K562 (cell line): ENCODE measurements around the gene CABP4. TPM values are rescaled to one million over a fixed set of nuclear protein-coding genes. Genes with fewer than 3 reads are reported as not detected.

ENCODE experiments used
- CXXC5 ChIP-seq: fragments of 250-450 bp; sonication (Bioruptor Pico); IDR thresholded peaks from 2 replicates; pipeline ENCODE4 v1.8.0; 2022; ENCODE audit warnings: inconsistent platforms, mild to moderate bottlenecking, moderate library complexity
- ELF4 ChIP-seq: fragments of 450-650 bp; formaldehyde crosslinking; IDR thresholded peaks from 2 replicates; pipeline ENCODE4 v1.4.0; 2022; ENCODE audit warnings: missing genetic modification characterization
- ERF ChIP-seq: fragments of 450-650 bp; formaldehyde crosslinking; IDR thresholded peaks from 2 replicates; pipeline ENCODE4 v1.4.0; 2020; ENCODE audit warnings: mild to moderate bottlenecking, mixed read lengths
- NELFE ChIP-seq: IDR thresholded peaks from 2 replicates; pipeline ENCODE4 v1.6.1; 2011; ENCODE audit warnings: mild to moderate bottlenecking; ENCODE audit not compliant: insufficient read depth, insufficient read length
- SAP30 ChIP-seq: fragments of 200-600 bp; sonication (generic); IDR thresholded peaks from 2 replicates; pipeline ENCODE4 v1.6.1; 2012; ENCODE audit warnings: borderline replicate concordance, low read depth, mild to moderate bottlenecking, moderate library complexity, low read length, control low read depth, inconsistent platforms; ENCODE audit not compliant: insufficient read depth, poor library complexity, severe bottlenecking
- ZBTB7A ChIP-seq: IDR thresholded peaks from 2 replicates; pipeline ENCODE4 v1.6.1; 2011; ENCODE audit warnings: low read depth, mild to moderate bottlenecking, low read length, moderate library complexity, borderline replicate concordance; ENCODE audit not compliant: control insufficient read depth
- ZNF121 ChIP-seq: sonication (generic); formaldehyde crosslinking; conservative IDR thresholded peaks from 2 replicates; pipeline ENCODE4 v1.8.0; 2022; ENCODE audit warnings: missing genetic modification reagents
- ZNF699 ChIP-seq: fragments of 250-450 bp; sonication (Bioruptor Pico); IDR thresholded peaks from 2 replicates; pipeline ENCODE4 v1.8.0; 2021; ENCODE audit warnings: mild to moderate bottlenecking, moderate library complexity; ENCODE audit not compliant: insufficient replicate concordance
- ZZZ3 ChIP-seq: fragments of 450-650 bp; IDR thresholded peaks from 2 replicates; pipeline ENCODE4 v1.6.1; 2016; ENCODE audit warnings: antibody characterized with exemption, mild to moderate bottlenecking, moderate library complexity
- polyA plus RNA-seq, 8 experiments: library from polyadenylated mRNA; depleted of rRNA in 4 of 8; stranded (reverse) in 5 of 8; unstranded in 3 of 8; fragments of >200 nt; fragmentation: Nextera tagmentation in 2 of 8; fragmentation: Illumina TruSeq in 1 of 8; extraction: Ambion mirVana in 2 of 8; extraction: Trizol in 1 of 8; gene quantifications; 2 replicates each; pipeline versions ENCODE4 v1.2.1 to v1.2.3, GENCODE V29; 2011 to 2014; ENCODE audit warnings: inconsistent platforms in 1 of 8, missing spikeins in 1 of 8
- total RNA-seq, 7 experiments: library from RNA; depleted of rRNA in 6 of 7; stranded (reverse); fragments of >200 nt in 6 of 7; fragmentation: Illumina TruSeq in 2 of 7; extraction: Trizol in 2 of 7; gene quantifications; 2 replicates each; pipeline versions ENCODE4 v1.2.1 to v1.2.3, GENCODE V29; 2011 to 2021; ENCODE audit warnings: low replicate concordance in 1 of 7
- TF ChIP-seq, protein P1 (sequence below): IDR thresholded peaks from 2 replicates; pipeline ENCODE4 v1.6.1; 2014; ENCODE audit warnings: antibody characterized with exemption
- TF ChIP-seq, protein P2 (sequence below): fragments of 450-650 bp; formaldehyde crosslinking; IDR thresholded peaks from 2 replicates; pipeline ENCODE4 v1.4.0; 2022; ENCODE audit warnings: missing genetic modification characterization
- TF ChIP-seq, protein P3 (sequence below): fragments of 450-650 bp; IDR thresholded peaks from one replicate; pipeline ENCODE4 v1.6.1; 2018; ENCODE audit warnings: mild to moderate bottlenecking, moderate library complexity; ENCODE audit not compliant: partially characterized antibody
- TF ChIP-seq, protein P4 (sequence below): fragments of 150-350 bp; IDR thresholded peaks from 2 replicates; pipeline ENCODE4 v1.6.1; 2014; ENCODE audit warnings: low read depth, mild to moderate bottlenecking, low read length, borderline replicate concordance
- TF ChIP-seq, protein P5 (sequence below): fragments of 250-450 bp; sonication (Bioruptor Pico); IDR thresholded peaks from 2 replicates; pipeline ENCODE4 v1.8.0; 2022; ENCODE audit warnings: moderate library complexity, mild to moderate bottlenecking, inconsistent platforms

CABP4 gene
- total and polyA plus RNA-seq, 9 of the 15 experiments (the other 6 are each of a cell fraction or from before 2014, with no cell fraction given), result 0.11 TPM; not detected in 8

DNA sequence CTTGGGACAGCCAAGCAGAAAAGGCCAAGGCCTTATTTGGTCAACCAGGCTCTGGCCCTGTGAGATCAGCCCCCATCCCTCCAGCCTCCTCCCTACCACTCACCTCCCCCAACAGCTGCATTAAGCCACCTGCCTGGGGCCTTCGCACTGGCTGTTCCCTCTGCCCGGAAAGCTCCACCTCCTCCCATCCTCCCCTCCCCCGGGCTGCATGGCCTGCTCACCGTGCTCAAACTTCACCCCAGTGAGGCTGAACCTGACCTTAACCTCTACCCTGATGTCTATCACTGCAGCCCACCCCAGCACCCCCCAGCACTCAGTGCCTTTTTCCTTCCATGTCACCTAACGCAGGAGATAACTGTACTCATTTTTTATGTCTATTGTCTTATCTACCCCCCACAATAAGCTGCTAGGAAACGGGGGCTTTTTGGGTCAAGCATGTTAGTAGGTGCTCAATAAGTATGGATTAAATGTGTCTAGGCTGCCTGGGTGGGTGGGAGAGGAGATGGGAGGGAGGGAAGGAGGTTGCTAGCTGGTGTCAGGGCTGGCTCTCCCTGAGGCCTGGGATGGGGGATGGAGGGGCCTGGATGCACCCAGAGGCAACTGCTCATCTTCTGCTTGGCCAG lies 18.6 kb upstream of the CABP4 start (continued):
- TF ChIP-seq ZBTB7A (peak; percentile 73; the same call in 1 of the 2 replicates), ERF (CRISPR knock-in tag) (no peak), CXXC5 (no peak; the same call in 1 of the 2 replicates), ZNF121 (no peak), SAP30 (no peak), NELFE (no peak), ELF4 (CRISPR knock-in tag) (no peak), ZNF699 (CRISPR knock-in tag) (no peak), ZZZ3 (no peak)
- TF ChIP-seq, protein P1, sequence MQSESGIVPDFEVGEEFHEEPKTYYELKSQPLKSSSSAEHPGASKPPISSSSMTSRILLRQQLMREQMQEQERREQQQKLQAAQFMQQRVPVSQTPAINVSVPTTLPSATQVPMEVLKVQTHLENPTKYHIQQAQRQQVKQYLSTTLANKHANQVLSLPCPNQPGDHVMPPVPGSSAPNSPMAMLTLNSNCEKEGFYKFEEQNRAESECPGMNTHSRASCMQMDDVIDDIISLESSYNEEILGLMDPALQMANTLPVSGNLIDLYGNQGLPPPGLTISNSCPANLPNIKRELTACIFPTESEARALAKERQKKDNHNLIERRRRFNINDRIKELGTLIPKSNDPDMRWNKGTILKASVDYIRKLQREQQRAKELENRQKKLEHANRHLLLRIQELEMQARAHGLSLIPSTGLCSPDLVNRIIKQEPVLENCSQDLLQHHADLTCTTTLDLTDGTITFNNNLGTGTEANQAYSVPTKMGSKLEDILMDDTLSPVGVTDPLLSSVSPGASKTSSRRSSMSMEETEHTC, result no peak
- TF ChIP-seq, protein P2, sequence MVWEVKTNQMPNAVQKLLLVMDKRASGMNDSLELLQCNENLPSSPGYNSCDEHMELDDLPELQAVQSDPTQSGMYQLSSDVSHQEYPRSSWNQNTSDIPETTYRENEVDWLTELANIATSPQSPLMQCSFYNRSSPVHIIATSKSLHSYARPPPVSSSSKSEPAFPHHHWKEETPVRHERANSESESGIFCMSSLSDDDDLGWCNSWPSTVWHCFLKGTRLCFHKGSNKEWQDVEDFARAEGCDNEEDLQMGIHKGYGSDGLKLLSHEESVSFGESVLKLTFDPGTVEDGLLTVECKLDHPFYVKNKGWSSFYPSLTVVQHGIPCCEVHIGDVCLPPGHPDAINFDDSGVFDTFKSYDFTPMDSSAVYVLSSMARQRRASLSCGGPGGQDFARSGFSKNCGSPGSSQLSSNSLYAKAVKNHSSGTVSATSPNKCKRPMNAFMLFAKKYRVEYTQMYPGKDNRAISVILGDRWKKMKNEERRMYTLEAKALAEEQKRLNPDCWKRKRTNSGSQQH, result peak; percentile 63; the same call in 1 of the 2 replicates
- TF ChIP-seq, protein P3, sequence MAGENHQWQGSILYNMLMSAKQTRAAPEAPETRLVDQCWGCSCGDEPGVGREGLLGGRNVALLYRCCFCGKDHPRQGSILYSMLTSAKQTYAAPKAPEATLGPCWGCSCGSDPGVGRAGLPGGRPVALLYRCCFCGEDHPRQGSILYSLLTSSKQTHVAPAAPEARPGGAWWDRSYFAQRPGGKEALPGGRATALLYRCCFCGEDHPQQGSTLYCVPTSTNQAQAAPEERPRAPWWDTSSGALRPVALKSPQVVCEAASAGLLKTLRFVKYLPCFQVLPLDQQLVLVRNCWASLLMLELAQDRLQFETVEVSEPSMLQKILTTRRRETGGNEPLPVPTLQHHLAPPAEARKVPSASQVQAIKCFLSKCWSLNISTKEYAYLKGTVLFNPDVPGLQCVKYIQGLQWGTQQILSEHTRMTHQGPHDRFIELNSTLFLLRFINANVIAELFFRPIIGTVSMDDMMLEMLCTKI, result no peak
- TF ChIP-seq, protein P4, sequence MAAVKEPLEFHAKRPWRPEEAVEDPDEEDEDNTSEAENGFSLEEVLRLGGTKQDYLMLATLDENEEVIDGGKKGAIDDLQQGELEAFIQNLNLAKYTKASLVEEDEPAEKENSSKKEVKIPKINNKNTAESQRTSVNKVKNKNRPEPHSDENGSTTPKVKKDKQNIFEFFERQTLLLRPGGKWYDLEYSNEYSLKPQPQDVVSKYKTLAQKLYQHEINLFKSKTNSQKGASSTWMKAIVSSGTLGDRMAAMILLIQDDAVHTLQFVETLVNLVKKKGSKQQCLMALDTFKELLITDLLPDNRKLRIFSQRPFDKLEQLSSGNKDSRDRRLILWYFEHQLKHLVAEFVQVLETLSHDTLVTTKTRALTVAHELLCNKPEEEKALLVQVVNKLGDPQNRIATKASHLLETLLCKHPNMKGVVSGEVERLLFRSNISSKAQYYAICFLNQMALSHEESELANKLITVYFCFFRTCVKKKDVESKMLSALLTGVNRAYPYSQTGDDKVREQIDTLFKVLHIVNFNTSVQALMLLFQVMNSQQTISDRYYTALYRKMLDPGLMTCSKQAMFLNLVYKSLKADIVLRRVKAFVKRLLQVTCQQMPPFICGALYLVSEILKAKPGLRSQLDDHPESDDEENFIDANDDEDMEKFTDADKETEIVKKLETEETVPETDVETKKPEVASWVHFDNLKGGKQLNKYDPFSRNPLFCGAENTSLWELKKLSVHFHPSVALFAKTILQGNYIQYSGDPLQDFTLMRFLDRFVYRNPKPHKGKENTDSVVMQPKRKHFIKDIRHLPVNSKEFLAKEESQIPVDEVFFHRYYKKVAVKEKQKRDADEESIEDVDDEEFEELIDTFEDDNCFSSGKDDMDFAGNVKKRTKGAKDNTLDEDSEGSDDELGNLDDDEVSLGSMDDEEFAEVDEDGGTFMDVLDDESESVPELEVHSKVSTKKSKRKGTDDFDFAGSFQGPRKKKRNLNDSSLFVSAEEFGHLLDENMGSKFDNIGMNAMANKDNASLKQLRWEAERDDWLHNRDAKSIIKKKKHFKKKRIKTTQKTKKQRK, result no peak
- TF ChIP-seq, protein P5, sequence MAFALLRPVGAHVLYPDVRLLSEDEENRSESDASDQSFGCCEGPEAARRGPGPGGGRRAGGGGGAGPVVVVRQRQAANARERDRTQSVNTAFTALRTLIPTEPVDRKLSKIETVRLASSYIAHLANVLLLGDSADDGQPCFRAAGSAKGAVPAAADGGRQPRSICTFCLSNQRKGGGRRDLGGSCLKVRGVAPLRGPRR (CRISPR knock-in tag), result no peak
